GM12892 (cell line): ENCODE measurements around the gene AP3M1.

Source experiments
- DNase-seq: peaks from one replicate; pipeline ENCODE4 v3.0.0; 2011; ENCODE audit not compliant: insufficient read length
- FAIRE-seq: peaks from 2 replicates; lab custom pipeline; 2011; peaks lifted over from hg19 to GRCh38; lab: Jason Lieb, UNC
- POLR2A ChIP-seq: IDR thresholded peaks from 2 replicates; pipeline ENCODE4 v1.6.1; 2011; ENCODE audit warnings: low read depth, low read length, control low read depth
- POLR2AphosphoS5 ChIP-seq: IDR thresholded peaks from 2 replicates; pipeline ENCODE4 v1.6.1; 2011; ENCODE audit warnings: low read depth, low read length, control low read depth
- TAF1 ChIP-seq: IDR thresholded peaks from 2 replicates; pipeline ENCODE4 v1.6.1; 2011; ENCODE audit warnings: low read depth, mild to moderate bottlenecking, control low read depth, low read length, borderline replicate concordance

Gene AP3M1

DNA sequence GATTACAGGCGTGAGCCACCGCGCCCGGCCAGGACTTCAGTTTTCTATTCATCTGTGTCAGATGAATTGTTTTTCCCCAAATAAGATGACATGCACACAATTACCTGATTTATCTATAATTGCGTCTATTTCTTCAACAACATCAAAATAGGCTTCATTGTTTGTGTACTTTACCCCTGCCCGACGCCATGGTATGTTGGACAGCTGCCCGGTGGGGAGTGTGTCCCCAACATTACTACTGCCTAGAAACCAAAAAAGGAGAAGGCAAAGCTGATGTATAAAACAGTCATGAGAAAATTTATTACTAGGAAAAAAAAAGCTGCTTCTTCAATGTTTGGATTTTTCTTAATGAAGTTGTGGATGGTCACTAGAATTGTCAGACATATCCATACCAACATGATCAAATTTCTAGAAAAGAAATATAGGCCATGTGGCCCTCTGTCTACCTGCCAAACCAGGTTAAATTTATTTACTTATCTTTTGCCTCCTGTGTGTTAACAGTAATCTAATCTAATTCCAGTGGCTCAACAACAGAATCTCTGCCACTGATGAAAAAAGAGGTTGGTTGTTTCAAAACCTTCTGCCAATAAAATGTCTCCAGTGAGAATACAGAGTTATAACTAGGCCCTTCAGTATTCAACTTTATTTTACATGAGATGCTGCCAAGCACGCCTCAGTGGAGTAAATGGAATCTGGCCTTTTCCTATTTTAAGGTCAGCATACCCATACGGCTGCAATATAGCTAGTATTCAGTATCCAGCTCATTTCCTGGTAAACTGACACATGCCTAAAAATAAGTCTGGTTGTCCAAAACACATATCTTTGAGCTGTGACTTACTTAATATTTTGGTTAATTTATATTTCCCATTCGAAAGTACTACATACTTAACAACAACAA, 16.5 kb downstream of the AP3M1 start:
- FAIRE-seq (peak; percentile 33), DNase-seq (no peak)
- no peak for TF ChIP-seq POLR2A
- no peak for TF ChIP-seq TAF1

GRCh38 chr10:74123081-74123480, 27.5 kb downstream of the AP3M1 start:
- FAIRE-seq = no peak
- TF ChIP-seq POLR2AphosphoS5 (no peak), POLR2A (no peak), TAF1 (no peak)
- DNase-seq = no peak

DNA sequence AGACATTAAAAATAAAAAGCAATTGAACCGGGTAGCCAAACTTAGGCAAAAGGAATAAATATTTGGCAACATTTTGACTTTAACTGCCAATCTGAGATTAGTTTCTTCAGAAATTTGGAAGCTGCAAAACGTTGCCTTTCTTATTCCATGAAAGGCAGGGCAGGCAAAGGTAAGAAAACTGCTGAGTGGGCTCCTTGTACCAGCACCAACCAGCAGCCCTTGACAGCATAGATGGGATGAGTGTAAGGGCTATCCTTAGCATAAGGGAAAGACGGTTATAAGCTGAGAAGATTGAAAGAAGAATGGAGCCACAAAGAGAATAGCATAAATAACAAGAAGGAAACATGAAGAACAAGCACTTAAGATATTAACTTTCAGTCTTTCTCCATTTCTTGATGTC, 28.6 kb downstream of the AP3M1 start:
- FAIRE-seq = no peak
- TF ChIP-seq POLR2AphosphoS5 = no peak
- TF ChIP-seq TAF1 = no peak
- TF ChIP-seq POLR2A = no peak
- DNase-seq = no peak

DNA sequence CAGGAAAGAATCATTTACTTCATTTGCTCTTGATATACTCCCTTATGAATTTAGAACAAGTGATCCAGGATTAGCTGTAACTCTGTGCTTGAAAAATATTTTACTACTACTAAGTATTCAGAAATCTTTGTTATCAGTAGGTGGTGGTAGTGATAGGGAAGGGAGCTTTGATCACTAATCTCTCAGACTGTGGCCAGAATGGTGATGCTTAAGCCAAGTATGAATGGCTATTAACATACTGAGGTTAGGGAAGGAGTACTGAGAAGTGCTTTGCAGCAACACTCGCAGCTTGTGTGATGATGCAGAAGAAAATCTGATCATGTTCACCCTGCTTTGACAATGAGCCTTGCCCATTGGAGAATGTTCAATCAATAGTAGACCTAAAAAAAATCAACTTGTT, 29.3 kb downstream of the AP3M1 start:
- DNase-seq (no peak), FAIRE-seq (no peak)
- TF ChIP-seq TAF1 (no peak), POLR2A (no peak), POLR2AphosphoS5 (no peak)

- FAIRE-seq (no peak), DNase-seq (no peak)
- TF ChIP-seq POLR2AphosphoS5 (no peak), TAF1 (no peak), POLR2A (no peak)
These were observed 29.7 kb downstream of the AP3M1 start for GRCh38 chr10:74120911-74121310.

DNA sequence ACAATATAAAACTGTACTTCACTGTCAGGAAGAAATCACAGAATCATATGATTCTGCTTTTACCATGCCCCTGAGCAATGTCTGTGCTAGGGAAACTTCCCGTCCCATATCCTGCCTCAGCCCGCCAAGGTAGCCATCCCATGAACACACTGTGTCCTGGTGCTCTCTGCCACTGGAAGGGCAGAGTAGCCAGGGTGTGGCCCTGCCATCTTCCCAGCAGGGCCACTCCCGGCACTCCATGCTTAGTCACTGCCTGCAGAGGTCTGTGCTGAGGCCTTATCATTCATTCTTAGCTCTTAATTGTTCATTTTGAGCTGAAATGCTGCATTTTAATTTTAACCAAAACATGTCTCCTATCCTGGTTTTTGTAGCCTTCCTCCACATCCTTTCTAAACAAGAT, 31.8 kb downstream of the AP3M1 start:
- DNase-seq (no peak), FAIRE-seq (no peak)

GRCh38 chr10:74117738-74118137, 32.9 kb downstream of the AP3M1 start:
- TF ChIP-seq TAF1 (no peak), POLR2AphosphoS5 (no peak; the same call in 1 of the 2 replicates), POLR2A (no peak)
- DNase-seq (no peak), FAIRE-seq (peak; percentile 67)

More for the DNA sequence above, 31.8 kb downstream of the AP3M1 start:
- TF ChIP-seq POLR2AphosphoS5 = no peak; the same call in 1 of the 2 replicates
- no peak for TF ChIP-seq POLR2A
- no peak for TF ChIP-seq TAF1

DNA sequence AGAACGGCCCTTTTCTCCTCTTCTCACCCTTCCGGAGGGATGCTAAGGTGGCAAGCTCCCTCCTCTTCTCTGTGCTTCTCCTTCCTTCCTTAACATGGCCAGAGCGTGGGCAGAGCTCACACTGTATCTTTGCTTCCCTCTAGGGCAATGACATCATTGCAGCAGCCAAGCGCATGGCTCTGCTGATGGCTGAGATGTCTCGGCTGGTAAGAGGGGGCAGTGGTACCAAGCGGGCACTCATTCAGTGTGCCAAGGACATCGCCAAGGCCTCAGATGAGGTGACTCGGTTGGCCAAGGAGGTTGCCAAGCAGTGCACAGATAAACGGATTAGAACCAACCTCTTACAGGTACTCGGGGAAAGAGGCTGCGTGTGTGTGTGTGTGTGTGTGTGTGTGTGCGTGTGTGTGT, 36.6 kb downstream of the AP3M1 start:
- TF ChIP-seq TAF1 (no peak), POLR2AphosphoS5 (no peak), POLR2A (no peak)
- DNase-seq = no peak
- FAIRE-seq = no peak

GRCh38 chr10:74113546-74113945, 37.1 kb downstream of the AP3M1 start:
- DNase-seq (no peak), FAIRE-seq (no peak)
- no peak for TF ChIP-seq TAF1
- TF ChIP-seq POLR2A = no peak
- TF ChIP-seq POLR2AphosphoS5 = no peak

DNA sequence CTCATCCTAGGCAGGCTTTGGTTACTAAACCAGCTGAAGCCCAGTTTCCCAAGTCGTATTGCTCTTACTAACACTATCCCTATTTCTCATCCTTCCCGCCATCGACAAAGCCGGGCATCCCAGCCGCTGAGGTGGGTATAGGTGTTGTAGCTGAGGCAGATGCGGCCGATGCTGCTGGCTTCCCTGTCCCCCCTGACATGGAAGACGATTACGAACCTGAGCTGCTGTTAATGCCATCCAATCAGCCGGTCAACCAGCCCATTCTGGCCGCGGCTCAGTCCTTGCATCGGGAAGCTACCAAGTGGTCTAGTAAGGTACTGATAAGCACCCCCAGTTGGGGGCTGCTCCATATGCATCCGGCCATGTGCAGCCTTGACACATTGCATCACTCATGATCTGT, 38.8 kb downstream of the AP3M1 start:
- TF ChIP-seq POLR2AphosphoS5 (no peak), TAF1 (no peak), POLR2A (no peak)
- FAIRE-seq = no peak
- no peak for DNase-seq

GRCh38 chr10:74110120-74110519, 40.5 kb downstream of the AP3M1 start:
- no peak for FAIRE-seq
- DNase-seq = no peak
- TF ChIP-seq POLR2A (no peak), TAF1 (no peak), POLR2AphosphoS5 (no peak)

DNA sequence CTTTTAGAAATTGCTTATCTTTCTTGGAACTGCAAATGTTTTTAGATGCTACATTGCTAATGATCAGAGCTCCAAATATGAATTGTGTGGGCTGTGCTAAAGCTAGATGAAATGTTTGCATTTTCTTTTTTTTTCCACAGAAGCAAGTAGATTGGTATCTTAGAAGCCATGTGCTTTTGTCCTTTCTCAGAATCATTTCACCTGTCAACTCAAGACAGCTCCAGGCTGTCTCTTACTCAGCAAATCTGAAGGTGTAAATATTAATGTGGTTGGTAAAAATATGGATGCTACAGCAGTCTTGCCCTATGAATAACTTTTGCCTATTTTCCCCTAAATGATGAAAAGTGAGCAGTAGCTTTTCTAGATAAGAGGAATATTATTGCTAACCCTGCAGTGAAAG, 41.2 kb downstream of the AP3M1 start:
- no peak for TF ChIP-seq POLR2AphosphoS5
- TF ChIP-seq TAF1 = no peak
- no peak for TF ChIP-seq POLR2A
- DNase-seq = no peak
- FAIRE-seq = no peak
